HG03139 (cell line): ENCODE measurements around the gene SLC8A3.

ENCODE experiments used
- ATAC-seq: cut with Tn5 transposase; IDR thresholded peaks from one replicate; pipeline ENCODE4 v1.9.1; 2021; ENCODE audit not compliant: unreplicated experiment

Gene SLC8A3

GRCh38 chr14:70029296-70030132, 159.2 kb downstream of the SLC8A3 start:
- ATAC-seq, result no peak

DNA sequence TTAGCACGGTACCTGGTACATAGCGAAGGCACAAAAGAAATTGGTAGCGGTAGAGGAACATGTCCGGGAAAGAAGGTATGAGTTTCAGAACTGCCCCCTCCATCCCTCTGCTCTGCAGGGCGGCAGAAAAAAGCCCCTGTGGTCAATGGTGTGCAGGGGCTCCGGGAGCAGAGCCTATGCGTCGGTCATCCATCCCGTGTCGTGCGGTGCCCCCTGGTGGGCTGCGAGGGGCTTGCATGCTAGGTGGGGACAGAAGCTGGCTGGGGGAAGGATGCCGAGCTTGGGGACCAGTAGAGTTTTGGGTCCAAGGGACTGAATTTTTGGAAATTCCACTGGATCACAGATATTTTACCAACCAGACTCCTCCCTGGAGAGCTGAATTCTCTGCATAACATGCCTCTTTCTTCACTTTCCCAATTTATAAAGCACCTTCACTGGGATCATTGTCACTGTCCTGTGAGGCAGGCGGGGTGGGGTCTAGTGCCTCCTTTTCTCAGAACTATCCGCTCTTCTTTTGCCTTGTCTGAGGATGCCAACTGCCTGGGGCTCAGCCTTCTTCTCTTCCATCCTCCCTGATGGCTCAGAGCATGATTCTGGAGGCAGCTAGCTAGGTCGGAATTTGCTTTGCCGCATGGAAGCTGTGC, 160.8 kb downstream of the SLC8A3 start:
- ATAC-seq, result no peak

DNA sequence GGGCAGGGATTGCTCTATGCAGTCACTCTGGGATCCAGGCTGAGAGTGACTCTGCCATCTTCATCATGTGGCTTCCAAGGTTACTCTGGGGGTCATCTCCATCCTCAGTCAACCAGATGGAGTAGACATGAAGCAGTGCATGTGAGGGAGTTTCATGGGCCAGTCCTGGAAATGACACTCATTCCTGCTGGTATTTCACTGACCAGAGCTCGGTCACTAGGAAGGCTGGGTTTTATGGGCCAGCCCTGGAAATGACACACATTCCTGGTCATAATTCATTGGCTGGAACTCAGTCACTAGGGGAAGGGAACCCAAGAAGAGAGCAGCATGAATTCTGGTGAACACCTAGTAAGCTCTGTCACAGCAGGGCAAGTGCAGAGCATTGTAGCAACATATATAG, 164.9 kb downstream of the SLC8A3 start:
- no peak for ATAC-seq

DNA sequence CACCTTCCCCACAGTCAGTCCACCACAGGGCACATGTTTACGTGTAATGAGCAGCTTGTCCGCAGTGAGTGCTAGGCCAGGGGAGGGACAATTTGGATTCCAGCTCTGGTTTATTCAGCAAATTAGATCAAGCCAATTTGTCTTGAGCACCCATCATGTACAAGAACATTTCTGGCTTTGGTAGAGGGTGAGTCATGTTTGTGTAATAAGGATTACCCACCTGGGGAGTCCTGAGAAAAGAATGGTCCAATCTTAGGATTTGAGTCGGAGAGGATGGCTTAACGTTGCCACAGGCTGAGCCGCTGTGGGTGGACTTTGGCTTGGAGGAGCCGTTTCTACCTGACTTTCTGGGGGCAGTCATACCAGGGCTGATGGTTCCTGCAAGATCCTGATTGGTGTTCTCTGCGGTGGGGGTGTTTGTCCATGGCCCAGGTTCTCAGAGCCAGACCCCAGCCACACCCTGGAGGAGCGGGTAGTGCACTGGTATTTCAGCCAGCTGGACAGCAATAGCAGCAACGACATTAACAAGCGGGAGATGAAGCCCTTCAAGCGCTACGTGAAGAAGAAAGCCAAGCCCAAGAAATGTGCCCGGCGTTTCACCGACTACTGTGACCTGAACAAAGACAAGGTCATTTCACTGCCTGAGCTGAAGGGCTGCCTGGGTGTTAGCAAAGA, 165.8 kb downstream of the SLC8A3 start:
- no peak for ATAC-seq

GRCh38 chr14:70021548-70022220, 167.1 kb downstream of the SLC8A3 start:
- ATAC-seq, result no peak

- ATAC-seq, result no peak
Observed at GRCh38 chr14:70020352-70021170, 168.2 kb downstream of the SLC8A3 start.

- ATAC-seq, result no peak
Observed at GRCh38 chr14:70019695-70020094, 169.1 kb downstream of the SLC8A3 start.

- no peak for ATAC-seq
Observed at GRCh38 chr14:70018713-70019211, 170.0 kb downstream of the SLC8A3 start.

DNA sequence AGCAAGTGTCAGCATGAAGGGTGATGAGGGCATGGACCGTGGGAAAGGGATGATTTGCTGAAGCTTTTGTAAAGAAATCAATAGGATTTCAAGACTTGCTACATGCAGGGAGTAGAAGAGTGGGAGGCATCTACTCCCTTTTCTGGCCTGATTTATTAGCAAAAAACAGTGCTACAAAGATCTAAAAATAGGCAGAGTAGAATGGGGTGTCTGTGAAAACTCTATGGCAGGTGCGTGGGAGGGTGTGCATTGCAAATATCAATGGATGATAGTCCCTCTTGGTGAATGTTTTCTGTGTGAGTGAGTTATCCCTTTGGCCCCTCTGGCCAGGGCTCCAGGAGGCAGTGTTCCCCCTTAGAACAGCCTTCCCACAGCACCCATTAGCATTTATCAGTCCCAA, 170.5 kb downstream of the SLC8A3 start:
- ATAC-seq, result no peak

DNA sequence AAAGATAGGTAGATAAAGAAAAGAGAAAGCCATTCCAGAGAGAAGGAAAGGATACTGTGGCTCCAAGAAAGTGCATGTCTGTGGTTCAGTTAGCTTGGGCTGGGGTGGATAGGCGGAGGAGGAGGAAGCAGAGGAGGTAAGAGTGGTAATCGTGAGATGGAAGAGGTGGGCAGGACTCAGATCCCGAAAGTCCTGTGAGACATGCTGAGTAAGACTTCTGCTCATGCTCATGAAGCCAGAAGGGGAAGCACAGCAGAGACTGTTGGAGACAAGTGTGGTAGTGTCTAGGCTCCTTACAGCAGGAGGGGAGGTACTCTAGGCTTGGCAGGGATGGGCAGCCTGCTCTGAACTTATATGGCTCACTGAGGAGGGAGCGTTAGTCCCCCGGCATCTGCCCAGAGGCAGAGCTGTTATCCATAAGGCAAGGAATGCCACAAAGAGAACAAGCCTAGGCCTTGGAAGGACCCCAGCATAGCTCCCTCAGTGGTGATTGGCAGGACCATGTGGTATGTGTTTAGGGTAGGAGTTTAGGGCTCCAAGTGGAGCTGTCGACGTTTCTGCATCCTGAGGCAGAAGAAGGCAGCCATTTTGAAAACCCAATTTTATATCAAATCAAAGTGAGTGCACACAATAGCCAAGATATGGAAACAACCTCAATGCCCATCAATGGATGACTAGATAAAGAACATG, 174.2 kb downstream of the SLC8A3 start:
- no peak for ATAC-seq

DNA sequence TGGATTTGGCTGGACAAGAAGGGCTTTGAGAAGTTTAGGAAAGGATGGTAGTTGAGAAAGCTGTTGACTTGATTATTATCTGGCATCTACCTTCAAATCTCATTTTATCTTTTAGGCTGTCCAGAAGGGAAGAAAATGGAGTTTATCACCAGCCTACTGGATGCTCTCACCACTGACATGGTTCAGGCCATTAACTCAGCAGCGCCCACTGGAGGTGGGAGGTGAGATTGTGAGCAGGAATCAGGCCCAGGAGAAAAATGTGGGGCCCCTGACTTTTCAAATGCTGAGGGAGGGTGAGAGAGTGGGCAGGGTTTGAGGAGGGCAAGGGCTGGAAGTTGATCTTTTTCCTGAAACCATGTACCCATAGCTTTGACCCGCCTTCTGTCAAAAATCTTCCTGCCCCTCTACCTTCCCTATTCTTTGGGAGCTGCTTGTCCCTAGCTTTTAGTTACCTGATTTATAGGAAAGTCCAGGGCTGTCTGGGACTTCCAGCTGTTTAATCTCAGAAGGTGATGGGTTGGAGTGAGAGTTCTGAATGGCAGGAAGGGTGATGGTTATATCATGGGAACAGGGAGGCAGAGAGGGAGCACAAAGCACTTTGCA, 175.4 kb downstream of the SLC8A3 start:
- no peak for ATAC-seq

GRCh38 chr14:70011708-70012107, 177.0 kb downstream of the SLC8A3 start:
- no peak for ATAC-seq

GRCh38 chr14:70011098-70011497, 177.7 kb downstream of the SLC8A3 start:
- no peak for ATAC-seq

- ATAC-seq, result no peak
Observed at GRCh38 chr14:70009961-70010360, 178.8 kb downstream of the SLC8A3 start.

DNA sequence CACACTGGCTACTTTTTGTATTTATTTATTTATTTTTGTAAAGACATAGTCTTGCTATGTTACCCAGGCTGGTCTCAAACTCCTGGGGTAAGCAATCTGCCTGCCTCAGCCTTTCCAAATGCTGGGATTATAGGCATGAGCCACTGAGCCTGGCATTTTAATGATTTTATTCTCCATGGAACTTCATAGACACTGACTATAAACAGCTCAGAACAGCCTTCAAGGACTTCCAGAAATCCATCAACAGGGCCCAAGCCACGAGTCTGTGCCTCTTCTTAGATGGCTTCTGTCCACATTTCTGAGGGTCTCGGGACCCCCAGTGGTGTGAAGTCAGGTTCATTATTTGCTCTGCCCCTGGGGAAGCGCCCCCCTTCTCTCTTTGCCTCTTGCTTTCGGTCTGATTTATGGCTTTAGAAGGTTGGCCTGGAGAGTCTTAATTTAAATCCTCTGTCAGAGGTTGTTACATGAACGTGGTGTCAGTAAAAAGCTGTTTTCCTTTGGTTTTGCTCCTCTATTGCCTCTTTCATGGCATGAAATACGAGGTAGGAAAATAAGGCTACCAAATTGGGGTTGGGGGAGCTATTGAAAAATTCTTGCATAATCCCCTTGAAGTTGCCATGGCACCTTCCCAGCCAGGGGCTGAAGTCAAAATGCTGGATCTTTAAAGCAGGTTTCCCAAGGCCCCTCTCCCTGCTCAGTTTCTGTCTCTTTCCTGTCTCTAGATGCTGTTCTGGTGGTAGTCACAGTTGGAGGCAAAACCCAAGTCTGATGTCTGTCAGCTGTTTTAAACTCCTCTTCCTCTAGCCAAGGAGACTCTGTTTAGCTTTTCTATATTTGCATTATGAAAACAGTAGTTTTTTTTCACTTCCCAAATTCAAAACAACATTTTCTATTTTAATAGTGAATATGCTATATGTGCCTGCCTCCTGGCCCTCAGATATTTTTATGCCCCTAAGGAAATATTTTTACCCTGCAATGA, 180.2 kb downstream of the SLC8A3 start:
- ATAC-seq, result no peak

- ATAC-seq, result no peak
Observed at GRCh38 chr14:70006699-70007098, 182.1 kb downstream of the SLC8A3 start.

- no peak for ATAC-seq
Observed at GRCh38 chr14:70005281-70005805, 183.4 kb downstream of the SLC8A3 start.

DNA sequence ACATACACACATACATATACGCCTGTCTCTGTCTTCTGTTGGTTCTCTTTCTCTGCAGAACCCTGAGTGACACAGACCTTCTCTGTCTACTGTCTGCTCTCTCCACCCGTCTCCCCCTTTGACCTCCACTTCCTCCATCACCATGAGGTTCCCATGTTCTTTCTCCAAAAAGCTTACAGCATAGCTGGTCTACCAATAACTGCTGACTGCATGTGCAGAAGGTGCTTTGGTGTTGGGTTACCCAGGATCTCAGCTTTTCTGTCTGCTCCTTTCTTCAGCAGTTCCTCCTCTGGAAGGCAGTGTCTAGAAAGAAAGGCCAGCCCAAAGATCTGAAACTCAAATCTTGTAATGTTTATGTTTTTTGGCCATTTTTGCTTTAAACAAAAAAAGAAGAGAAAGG, 184.0 kb downstream of the SLC8A3 start:
- no peak for ATAC-seq
